Trophoblast cell (in vitro differentiated cells and primary cell): ENCODE results near the gene SLC6A8.
A peak's percentile ranks its signal among the peaks of the same experiment; 100 is the strongest.

Source experiments
- DNase-seq, 2 donors: peaks; one replicate each; pipeline ENCODE4 v3.0.0-alpha.2; 2016
- H2AFZ ChIP-seq: 2 replicates; pipeline ENCODE4 v1.6.1; 2013; ENCODE audit warnings: low read length, moderate library complexity, mild to moderate bottlenecking; ENCODE audit not compliant: insufficient read depth, poor library complexity
- H2AK5ac ChIP-seq: 2 replicates; pipeline ENCODE4 v1.6.1; 2013; ENCODE audit warnings: mild to moderate bottlenecking, low read length
- H2BK120ac ChIP-seq: 2 replicates; pipeline ENCODE4 v1.6.1; 2013; ENCODE audit warnings: low read length, mild to moderate bottlenecking, moderate library complexity; ENCODE audit not compliant: insufficient read depth, poor library complexity
- H2BK12ac ChIP-seq: 2 replicates; pipeline ENCODE4 v1.6.1; 2013; ENCODE audit warnings: mild to moderate bottlenecking, low read length, moderate library complexity
- H2BK5ac ChIP-seq: 2 replicates; pipeline ENCODE4 v1.6.1; 2013; ENCODE audit warnings: low read length, low read depth, moderate library complexity, mild to moderate bottlenecking; ENCODE audit not compliant: poor library complexity
- H3K14ac ChIP-seq: 2 replicates; pipeline ENCODE4 v1.6.1; 2013; ENCODE audit warnings: mild to moderate bottlenecking, low read length
- H3K18ac ChIP-seq: 2 replicates; pipeline ENCODE4 v1.6.1; 2013; ENCODE audit warnings: mild to moderate bottlenecking, low read length
- H3K23ac ChIP-seq: 2 replicates; pipeline ENCODE4 v1.6.1; 2013; ENCODE audit warnings: low read length
- H3K27ac ChIP-seq: 2 replicates; pipeline ENCODE4 v1.5.1; 2013; ENCODE audit warnings: low read depth, mild to moderate bottlenecking, inconsistent platforms, low read length, moderate library complexity
- H3K27me3 ChIP-seq: 2 replicates; pipeline ENCODE4 v1.6.1; 2013; ENCODE audit warnings: inconsistent platforms, mild to moderate bottlenecking, low read length, moderate library complexity; ENCODE audit not compliant: insufficient read depth
- H3K36me3 ChIP-seq, 2 experiments: 1 replicate in 1 of 2; 2 replicates in 1 of 2; pipeline ENCODE4 v1.6.1; 2013; ENCODE audit warnings: low read length in 2 of 2, mild to moderate bottlenecking in 2 of 2, moderate library complexity in 1 of 2; ENCODE audit not compliant: insufficient read depth in 2 of 2, control insufficient read depth in 1 of 2
- H3K4ac ChIP-seq: 2 replicates; pipeline ENCODE4 v1.6.1; 2013; ENCODE audit warnings: low read depth, mild to moderate bottlenecking, low read length, moderate library complexity
- H3K4me1 ChIP-seq, 2 experiments: 1 replicate in 1 of 2; 2 replicates in 1 of 2; pipeline ENCODE4 v1.6.1; 2013; ENCODE audit warnings: low read length in 2 of 2, mild to moderate bottlenecking in 2 of 2, moderate library complexity in 1 of 2; ENCODE audit not compliant: insufficient read depth in 2 of 2, control insufficient read depth in 1 of 2
- H3K4me2 ChIP-seq: 2 replicates; pipeline ENCODE4 v1.6.1; 2013; ENCODE audit warnings: inconsistent platforms, mild to moderate bottlenecking, low read length, moderate library complexity
- H3K4me3 ChIP-seq: 2 replicates; pipeline ENCODE4 v1.5.1; 2013; ENCODE audit warnings: mild to moderate bottlenecking, low read depth, low read length, inconsistent platforms
- H3K79me1 ChIP-seq: one replicate; pipeline ENCODE4 v1.6.1; 2013; ENCODE audit warnings: low read length
- H3K79me2 ChIP-seq: 2 replicates; pipeline ENCODE4 v1.6.1; 2013; ENCODE audit warnings: low read length, mild to moderate bottlenecking; ENCODE audit not compliant: control insufficient read depth, insufficient read depth, poor library complexity
- H3K9ac ChIP-seq: 2 replicates; pipeline ENCODE4 v1.6.1; 2013; ENCODE audit warnings: mild to moderate bottlenecking, low read length
- H3K9me3 ChIP-seq: 2 replicates; pipeline ENCODE4 v1.6.1; 2013; ENCODE audit warnings: low read depth, mild to moderate bottlenecking, control low read depth, inconsistent platforms, low read length; ENCODE audit not compliant: insufficient read depth
- H4K12ac ChIP-seq: 2 replicates; pipeline ENCODE4 v1.6.1; 2013; ENCODE audit warnings: low read depth, mild to moderate bottlenecking, low read length, moderate library complexity
- H4K8ac ChIP-seq: 2 replicates; pipeline ENCODE4 v1.6.1; 2013; ENCODE audit warnings: low read depth, mild to moderate bottlenecking, low read length, moderate library complexity
- H4K91ac ChIP-seq: one replicate; pipeline ENCODE4 v1.6.1; 2013; ENCODE audit warnings: low read depth, mild to moderate bottlenecking, low read length, moderate library complexity
- WGBS: extraction: QIAGEN DNeasy Blood & Tissue Kit; methylation state at CpG from one replicate; pipeline ENCODE4 v1.1.7; 2013; ENCODE audit warnings: missing lambda C conversion rate; ENCODE audit not compliant: insufficient read length, insufficient coverage; ENCODE audit errors: extremely low coverage; 5-methylcytosine and 5-hydroxymethylcytosine counted together

Gene SLC6A8

DNA sequence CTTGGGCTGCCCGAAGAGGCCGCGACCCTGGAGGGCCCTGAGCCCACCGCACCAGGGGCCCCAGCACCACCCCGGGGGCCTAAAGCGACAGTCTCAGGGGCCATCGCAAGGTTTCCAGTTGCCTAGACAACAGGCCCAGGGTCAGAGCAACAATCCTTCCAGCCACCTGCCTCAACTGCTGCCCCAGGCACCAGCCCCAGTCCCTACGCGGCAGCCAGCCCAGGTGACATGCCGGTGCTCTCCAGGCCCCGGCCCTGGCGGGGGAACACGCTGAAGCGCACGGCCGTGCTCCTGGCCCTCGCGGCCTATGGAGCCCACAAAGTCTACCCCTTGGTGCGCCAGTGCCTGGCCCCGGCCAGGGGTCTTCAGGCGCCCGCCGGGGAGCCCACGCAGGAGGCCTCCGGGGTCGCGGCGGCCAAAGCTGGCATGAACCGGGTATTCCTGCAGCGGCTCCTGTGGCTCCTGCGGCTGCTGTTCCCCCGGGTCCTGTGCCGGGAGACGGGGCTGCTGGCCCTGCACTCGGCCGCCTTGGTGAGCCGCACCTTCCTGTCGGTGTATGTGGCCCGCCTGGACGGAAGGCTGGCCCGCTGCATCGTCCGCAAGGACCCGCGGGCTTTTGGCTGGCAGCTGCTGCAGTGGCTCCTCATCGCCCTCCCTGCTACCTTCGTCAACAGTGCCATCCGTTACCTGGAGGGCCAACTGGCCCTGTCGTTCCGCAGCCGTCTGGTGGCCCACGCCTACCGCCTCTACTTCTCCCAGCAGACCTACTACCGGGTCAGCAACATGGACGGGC is 37.5 kb downstream of the SLC6A8 start:
- Histone ChIP-seq H4K8ac (peak overlapping the region; percentile 61), H3K9me3 (no peaks in the 10 kb centered on the region), H3K23ac (no peak overlapping the region), H2AK5ac (peak overlapping the region; percentile 89), H3K4me1 (peaks cover 31% of the 10 kb centered on the region in 2 experiments), H3K4ac (peak overlapping the region; percentile 23), H4K12ac (peak overlapping the region; percentile 60), H3K9ac (no peak overlapping the region), H2BK5ac (peak overlapping the region; percentile 75), H2BK12ac (peak overlapping the region; percentile 61), H4K91ac (peak overlapping the region; percentile 84), H3K79me2 (peaks cover 14% of the 10 kb centered on the region), H2AFZ (no peak overlapping the region), H3K79me1 (peaks cover 37% of the 10 kb centered on the region), H3K27ac (peak overlapping the region; percentile 88), H3K4me2 (peak overlapping the region; percentile 62), H3K27me3 (no peaks in the 10 kb centered on the region), H3K18ac (peak overlapping the region; percentile 68), H2BK120ac (peak overlapping the region; percentile 78), H3K36me3 (peaks cover 6 to 11% of the 10 kb centered on the region in 2 experiments), H3K14ac (peak overlapping the region; percentile 23), H3K4me3 (peak overlapping the region; percentile 57)
- peak; percentile 37 to 54 for DNase-seq
- WGBS = no CpG with 5 or more reads among the region's 55 CpGs

GRCh38 chrX:153725832-153726285 is 38.1 kb downstream of the SLC6A8 start:
- Histone ChIP-seq H3K4ac (peak overlapping the region; percentile 16), H3K36me3 (peaks cover under 1 to 5% of the 10 kb centered on the region in 2 experiments), H3K27me3 (no peaks in the 10 kb centered on the region), H3K79me2 (peaks cover 14% of the 10 kb centered on the region), H2BK5ac (peak overlapping the region; percentile 16), H2AK5ac (peak overlapping the region; percentile 89), H3K9ac (no peak overlapping the region), H3K4me1 (peaks cover 31% of the 10 kb centered on the region in 2 experiments), H3K23ac (no peak overlapping the region), H2BK120ac (peak overlapping the region; percentile 78), H4K91ac (peak overlapping the region; percentile 84), H4K8ac (peak overlapping the region; percentile 62), H3K14ac (peak overlapping the region; percentile 23), H3K9me3 (no peaks in the 10 kb centered on the region), H3K79me1 (peaks cover 37% of the 10 kb centered on the region), H4K12ac (no peak overlapping the region), H2AFZ (peak overlapping the region; percentile 30), H3K4me2 (peak overlapping the region; percentile 29), H3K18ac (peak overlapping the region; percentile 90), H3K27ac (peak overlapping the region; percentile 88), H3K4me3 (no peak overlapping the region), H2BK12ac (peak overlapping the region; percentile 37)
- DNase-seq = no peak
- WGBS = no CpG with 5 or more reads among the region's 35 CpGs

GRCh38 chrX:153726286-153727122 is 38.8 kb downstream of the SLC6A8 start:
- peaks cover 37% of the 10 kb centered on the region for H3K79me1 ChIP-seq
- H2AFZ ChIP-seq = peak overlapping the region; percentile 30
- peak overlapping the region; percentile 90 for H3K18ac ChIP-seq
- no peak overlapping the region for H3K23ac ChIP-seq
- H4K91ac ChIP-seq = peak overlapping the region; percentile 84
- peak overlapping the region; percentile 78 for H2BK120ac ChIP-seq
- H3K36me3 ChIP-seq = peaks cover 0 to 3% of the 10 kb centered on the region in 2 experiments
- peak overlapping the region; percentile 23 for H3K14ac ChIP-seq
- WGBS = no CpG with 5 or more reads among the region's 35 CpGs
- H2BK5ac ChIP-seq = peak overlapping the region; percentile 16
- H3K27me3 ChIP-seq = no peaks in the 10 kb centered on the region
- no peak overlapping the region for H2AK5ac ChIP-seq
- peak overlapping the region; percentile 49 for H4K12ac ChIP-seq
- peak overlapping the region; percentile 37 for H2BK12ac ChIP-seq
- peaks cover 31% of the 10 kb centered on the region in 2 experiments for H3K4me1 ChIP-seq
- H3K4me3 ChIP-seq = peak overlapping the region; percentile 56
- H3K4me2 ChIP-seq = peak overlapping the region; percentile 29
- H3K79me2 ChIP-seq = peaks cover 14% of the 10 kb centered on the region
- peak; percentile 57 for DNase-seq
- H3K27ac ChIP-seq = peak overlapping the region; percentile 88
- H4K8ac ChIP-seq = peak overlapping the region; percentile 62
- H3K9ac ChIP-seq = no peak overlapping the region
- no peak overlapping the region for H3K4ac ChIP-seq
- H3K9me3 ChIP-seq = no peaks in the 10 kb centered on the region
